Loucy (cell line): ENCODE results near the gene FXYD3.

Experiments used
- H2AFZ ChIP-seq: fragments of 200-600 bp; sonication (generic); 2 replicates; pipeline ENCODE4 v1.6.0; 2016; ENCODE audit warnings: antibody characterized with exemption, mild to moderate bottlenecking, low read length, moderate library complexity
- H3F3A ChIP-seq: fragments of 200-600 bp; 2 replicates; pipeline ENCODE4 v1.6.0; 2016; ENCODE audit warnings: antibody characterized with exemption, low read depth, mild to moderate bottlenecking
- H3K27me3 ChIP-seq: fragments of 200-600 bp; sonication (generic); 2 replicates; pipeline ENCODE4 v1.6.1; 2014; ENCODE audit warnings: low read length, mild to moderate bottlenecking; ENCODE audit not compliant: insufficient read depth, poor library complexity, severe bottlenecking
- H3K36me3 ChIP-seq: fragments of 200-600 bp; sonication (generic); 2 replicates; pipeline ENCODE4 v1.6.1; 2016; ENCODE audit warnings: low read length; ENCODE audit not compliant: insufficient read depth
- H3K4me1 ChIP-seq: fragments of 200-600 bp; sonication (generic); 2 replicates; pipeline ENCODE4 v1.5.1; 2014; ENCODE audit warnings: low read length, mild to moderate bottlenecking; ENCODE audit not compliant: insufficient read depth, poor library complexity, severe bottlenecking
- H3K4me2 ChIP-seq: fragments of 200-600 bp; sonication (generic); 2 replicates; pipeline ENCODE4 v1.6.0; 2014; ENCODE audit warnings: antibody characterized with exemption, low read length, low read depth, mild to moderate bottlenecking; ENCODE audit not compliant: poor library complexity, severe bottlenecking
- H3K4me3 ChIP-seq: fragments of 200-600 bp; sonication (generic); 2 replicates; pipeline ENCODE4 v1.5.1; 2014; ENCODE audit warnings: low read length, mild to moderate bottlenecking, mixed read lengths; ENCODE audit not compliant: poor library complexity, severe bottlenecking
- H3K79me2 ChIP-seq: fragments of 200-600 bp; sonication (generic); 2 replicates; pipeline ENCODE4 v1.6.1; 2014; ENCODE audit warnings: low read length; ENCODE audit not compliant: insufficient read depth
- H3K9ac ChIP-seq: fragments of 200-600 bp; sonication (generic); 2 replicates; pipeline ENCODE4 v1.6.0; 2014; ENCODE audit warnings: mild to moderate bottlenecking, low read depth, low read length, moderate library complexity; ENCODE audit not compliant: poor library complexity, severe bottlenecking
- H3K9me2 ChIP-seq: fragments of 200-600 bp; sonication (generic); replicated peaks from 2 replicates; pipeline ENCODE4 v1.6.1; 2016; ENCODE audit warnings: low read depth, low read length, mixed read lengths
- H3K9me3 ChIP-seq: fragments of 200-600 bp; sonication (generic); 2 replicates; pipeline ENCODE4 v1.6.1; 2014; ENCODE audit warnings: mild to moderate bottlenecking, antibody characterized with exemption, low read length, low read depth; ENCODE audit not compliant: insufficient read depth
- H4K20me1 ChIP-seq: fragments of 200-600 bp; sonication (generic); 2 replicates; pipeline ENCODE4 v1.6.0; 2014; ENCODE audit warnings: antibody characterized with exemption, low read length, mild to moderate bottlenecking; ENCODE audit not compliant: insufficient read depth, poor library complexity, severe bottlenecking
- EZH2phosphoT487 ChIP-seq: fragments of 200-600 bp; IDR thresholded peaks from 2 replicates; pipeline ENCODE4 v1.6.1; 2018; ENCODE audit warnings: antibody characterized with exemption, mild to moderate bottlenecking, moderate library complexity, borderline replicate concordance
- TF ChIP-seq, protein P1 (sequence below): fragments of 200-600 bp; sonication (generic); conservative IDR thresholded peaks from 2 replicates; pipeline ENCODE4 v1.5.1; 2014; ENCODE audit warnings: mild to moderate bottlenecking, antibody characterized with exemption, low read length

FXYD3 gene

DNA sequence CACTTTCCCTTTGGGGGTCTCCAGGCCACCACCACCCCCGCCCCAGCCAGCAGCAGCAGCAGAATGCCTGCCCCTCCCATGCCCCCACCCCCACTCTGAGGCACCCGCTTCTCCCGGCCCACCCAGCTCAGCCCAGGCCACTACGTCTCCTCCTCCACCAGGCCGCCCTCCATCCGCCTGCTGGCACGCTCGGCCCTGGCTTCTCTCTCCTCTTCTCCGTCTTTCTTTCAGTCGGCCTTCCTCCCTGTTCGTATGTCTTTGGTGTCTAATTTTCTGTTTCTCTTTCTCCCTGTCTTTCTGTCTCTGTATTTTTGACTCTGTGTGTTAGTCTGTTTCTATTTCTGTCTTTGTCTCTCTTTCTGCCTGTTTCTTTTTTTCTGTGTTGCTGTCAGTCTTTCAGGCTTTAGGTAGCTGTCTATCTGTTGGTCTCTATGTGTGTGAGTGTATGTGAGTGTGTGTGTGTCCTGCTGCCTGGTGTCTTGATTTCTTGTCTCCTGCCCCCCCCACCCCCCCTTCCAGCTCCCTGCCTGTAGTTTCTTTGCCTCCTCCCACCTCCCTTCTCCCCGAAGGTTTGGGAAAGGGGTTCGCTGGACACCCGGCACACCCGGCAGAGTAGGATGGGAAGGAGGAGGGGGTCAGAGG lies 19.1 kb downstream of the FXYD3 start, which contains the start of gene LGI4:
Gene LGI4, minus strand, starts transcription at position 459 of the 642 bp plus-strand sequence. Its CDS starts 379 bp downstream, at position 80.
- Histone ChIP-seq H3K4me2 (no peak within 1 kb of the TSS), H3K9me3 (no peaks in the 10 kb centered on the region), H2AFZ (no peak within 1 kb of the TSS), H3K4me3 (no peak within 1 kb of the TSS), H3K27me3 (no peaks in the 10 kb centered on the region), H3K36me3 (no peaks in the 10 kb centered on the region), H4K20me1 (no peaks in the 10 kb centered on the region), H3K79me2 (no peaks in the 10 kb centered on the region), H3K9ac (no peak within 1 kb of the TSS), H3K4me1 (no peaks in the 10 kb centered on the region), H3K9me2 (no peaks in the 10 kb centered on the region), H3F3A (no peaks in the 10 kb centered on the region)
- TF ChIP-seq, protein P1, sequence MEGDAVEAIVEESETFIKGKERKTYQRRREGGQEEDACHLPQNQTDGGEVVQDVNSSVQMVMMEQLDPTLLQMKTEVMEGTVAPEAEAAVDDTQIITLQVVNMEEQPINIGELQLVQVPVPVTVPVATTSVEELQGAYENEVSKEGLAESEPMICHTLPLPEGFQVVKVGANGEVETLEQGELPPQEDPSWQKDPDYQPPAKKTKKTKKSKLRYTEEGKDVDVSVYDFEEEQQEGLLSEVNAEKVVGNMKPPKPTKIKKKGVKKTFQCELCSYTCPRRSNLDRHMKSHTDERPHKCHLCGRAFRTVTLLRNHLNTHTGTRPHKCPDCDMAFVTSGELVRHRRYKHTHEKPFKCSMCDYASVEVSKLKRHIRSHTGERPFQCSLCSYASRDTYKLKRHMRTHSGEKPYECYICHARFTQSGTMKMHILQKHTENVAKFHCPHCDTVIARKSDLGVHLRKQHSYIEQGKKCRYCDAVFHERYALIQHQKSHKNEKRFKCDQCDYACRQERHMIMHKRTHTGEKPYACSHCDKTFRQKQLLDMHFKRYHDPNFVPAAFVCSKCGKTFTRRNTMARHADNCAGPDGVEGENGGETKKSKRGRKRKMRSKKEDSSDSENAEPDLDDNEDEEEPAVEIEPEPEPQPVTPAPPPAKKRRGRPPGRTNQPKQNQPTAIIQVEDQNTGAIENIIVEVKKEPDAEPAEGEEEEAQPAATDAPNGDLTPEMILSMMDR, result no peak
- no peak for TF ChIP-seq EZH2phosphoT487

DNA sequence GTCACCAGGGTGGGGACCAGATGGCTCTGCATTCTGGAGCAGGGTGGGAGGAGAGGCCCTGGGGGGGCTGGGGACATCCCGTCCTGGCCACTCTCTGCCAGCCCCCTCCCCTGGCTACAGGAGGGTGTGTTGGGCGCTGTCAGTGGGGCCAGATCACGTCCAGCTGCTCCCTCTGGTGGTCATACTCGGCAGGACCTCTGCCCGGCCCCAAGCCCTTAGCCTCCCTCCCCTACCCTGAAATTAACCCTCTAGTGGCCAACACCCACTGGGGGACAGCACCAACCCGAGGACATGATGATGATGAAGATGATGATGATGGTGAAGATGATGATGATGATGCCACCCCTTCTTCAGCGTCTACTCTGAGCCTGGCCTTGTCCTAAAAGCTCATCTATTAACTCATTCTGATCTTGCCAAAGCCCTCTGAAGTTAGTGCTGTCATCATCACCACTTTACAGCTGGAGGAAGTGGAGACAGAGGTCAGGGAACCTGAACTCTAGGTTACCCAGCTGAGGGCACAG lies 19.8 kb downstream of the FXYD3 start:
- no peaks in the 10 kb centered on the region for H3K79me2 ChIP-seq
- H3K4me2 ChIP-seq, result no peak overlapping the region
- H3K36me3 ChIP-seq, result no peaks in the 10 kb centered on the region
- H4K20me1 ChIP-seq, result no peaks in the 10 kb centered on the region
- H3K9ac ChIP-seq, result no peak overlapping the region
- no peak for TF ChIP-seq EZH2phosphoT487
- TF ChIP-seq, protein P1, result peak; percentile 83
- no peaks in the 10 kb centered on the region for H3F3A ChIP-seq
- no peaks in the 10 kb centered on the region for H3K9me2 ChIP-seq
- no peaks in the 10 kb centered on the region for H3K27me3 ChIP-seq
- H3K4me1 ChIP-seq, result no peaks in the 10 kb centered on the region
- H2AFZ ChIP-seq, result no peak overlapping the region
- H3K9me3 ChIP-seq, result no peaks in the 10 kb centered on the region
- H3K4me3 ChIP-seq, result no peak overlapping the region

DNA sequence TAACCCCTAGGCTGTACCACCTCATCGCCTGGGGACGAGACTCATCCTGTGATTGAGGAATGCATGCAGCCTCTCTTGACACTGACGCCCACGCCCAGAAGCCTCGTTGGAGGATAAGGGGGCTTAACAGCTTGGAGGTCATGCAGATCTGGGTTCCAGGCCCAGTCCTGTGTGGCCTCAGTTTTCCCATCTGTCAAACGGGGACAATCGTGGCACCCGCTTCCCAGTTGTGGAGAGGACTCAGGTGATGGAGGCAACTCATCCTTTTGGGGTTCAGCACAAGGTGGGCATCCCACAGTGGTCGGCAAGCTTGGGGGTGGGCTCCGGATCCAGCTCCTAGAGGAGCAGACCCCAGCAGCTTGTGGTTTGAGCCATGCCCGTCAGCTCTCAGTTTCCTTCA lies 20.6 kb downstream of the FXYD3 start:
- Histone ChIP-seq H3K9me3 (no peaks in the 10 kb centered on the region), H3K27me3 (no peaks in the 10 kb centered on the region), H3F3A (no peaks in the 10 kb centered on the region), H3K36me3 (no peaks in the 10 kb centered on the region), H3K4me2 (no peak overlapping the region), H3K4me3 (no peak overlapping the region), H3K79me2 (no peaks in the 10 kb centered on the region), H3K4me1 (no peaks in the 10 kb centered on the region), H3K9ac (no peak overlapping the region), H3K9me2 (no peaks in the 10 kb centered on the region), H2AFZ (no peak overlapping the region), H4K20me1 (no peaks in the 10 kb centered on the region)
- TF ChIP-seq EZH2phosphoT487, result no peak
- TF ChIP-seq, protein P1, result no peak
